ENCODE results near the gene SYNPO2L.
"Not testable (repeated sequence)": the region's sequence is repeated elsewhere in the genome, so short reads cannot be mapped to it uniquely, and the experiment has no call there.

The SYNPO2L gene

DNA sequence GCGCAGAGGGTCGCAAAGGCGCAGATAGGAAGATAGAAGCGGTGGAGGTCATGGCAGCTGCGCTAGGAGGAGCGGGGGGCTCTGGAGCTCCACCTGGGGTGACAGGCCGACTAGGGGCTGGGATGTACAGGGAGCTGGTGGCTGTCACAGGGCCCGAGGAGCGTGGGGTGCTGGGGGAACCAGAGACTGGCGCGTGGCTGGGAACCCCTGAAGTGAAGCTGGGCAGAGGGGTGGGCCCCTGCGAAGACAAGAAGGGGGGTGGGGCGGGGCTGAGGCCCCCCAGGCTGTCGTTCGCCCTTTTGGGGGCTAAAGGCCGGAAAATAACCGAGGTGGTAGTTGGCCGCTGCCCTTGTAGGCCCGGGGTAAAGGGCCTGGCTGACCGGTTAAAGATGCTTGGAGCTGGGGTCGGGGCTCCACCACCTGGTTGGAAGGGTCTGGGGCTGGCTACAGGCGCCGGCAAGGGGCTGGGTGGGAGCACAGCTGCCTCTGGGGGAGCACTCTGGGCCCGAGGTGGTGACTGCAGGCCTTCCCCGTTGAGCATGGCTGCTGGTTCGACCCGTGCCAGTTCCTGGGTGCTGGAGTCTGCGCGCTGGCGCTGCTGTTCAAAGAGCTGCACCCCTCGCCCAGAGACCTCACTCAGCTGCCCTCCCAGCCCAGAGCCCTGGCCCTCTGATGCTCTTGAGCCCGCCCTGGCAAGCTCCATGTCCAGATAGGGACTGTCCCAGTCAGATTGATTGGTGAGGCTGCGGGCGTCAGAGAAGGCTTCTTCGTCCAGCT, 7.8 kb downstream of the SYNPO2L start:
- DNase-seq = no peak

DNA sequence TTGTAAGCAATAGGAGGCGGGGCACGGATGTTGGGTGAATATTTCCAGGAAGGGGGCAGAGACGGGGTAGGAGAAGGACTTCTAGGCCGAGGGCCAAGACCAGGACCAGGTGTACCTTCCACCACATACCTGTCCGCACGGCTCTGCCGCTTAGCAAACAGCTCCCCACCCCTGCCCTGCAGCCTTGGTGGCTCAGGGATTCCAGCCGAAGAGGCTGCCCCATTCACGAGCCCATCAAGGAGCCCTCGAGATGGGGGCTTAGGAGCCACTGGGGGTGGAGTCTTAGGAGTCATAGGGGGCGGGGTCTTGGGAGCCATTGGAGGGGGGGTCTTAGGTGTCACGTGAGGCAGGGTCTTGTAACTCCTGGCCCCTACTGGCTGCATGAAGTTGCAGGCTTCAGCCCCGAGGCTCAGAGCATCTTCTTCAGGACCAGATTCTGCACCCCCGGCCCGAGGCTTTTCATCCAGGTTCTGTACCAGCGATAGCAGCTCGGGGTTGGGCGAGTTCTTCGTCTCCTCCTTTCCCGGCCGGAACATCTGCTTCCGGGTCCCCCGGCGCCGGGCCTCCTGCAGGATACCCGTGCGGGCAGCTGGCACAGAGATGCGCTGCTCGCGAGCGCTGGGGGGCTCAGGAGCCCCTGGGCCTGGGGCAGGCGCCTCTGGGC, 8.5 kb downstream of the SYNPO2L start:
- DNase-seq = peak in 3 of 6 experiments; percentile 6 to 12 (median 8)

DNA sequence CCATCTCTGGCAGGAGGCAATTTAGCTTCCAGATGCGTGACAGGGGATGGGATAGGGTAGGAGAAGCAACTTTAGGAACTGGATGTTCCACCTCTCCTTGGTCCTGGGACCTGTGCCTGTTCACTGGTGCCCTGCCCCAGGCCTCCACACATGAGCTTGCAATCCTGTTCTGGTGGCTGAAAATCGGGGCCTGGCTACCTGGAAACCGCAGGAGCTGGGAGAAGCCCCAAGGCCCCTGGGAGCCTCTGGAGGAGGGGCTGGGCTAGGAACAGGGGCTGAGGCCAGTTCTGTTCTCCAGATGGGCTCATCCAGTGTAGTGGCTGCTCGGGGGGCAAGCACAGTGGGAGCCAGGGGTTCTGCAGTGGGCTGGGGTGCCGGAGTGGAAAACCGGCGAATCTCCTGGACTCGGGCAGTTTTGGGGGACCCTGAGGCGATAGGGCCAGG, 9.2 kb downstream of the SYNPO2L start:
- no peak for DNase-seq

DNA sequence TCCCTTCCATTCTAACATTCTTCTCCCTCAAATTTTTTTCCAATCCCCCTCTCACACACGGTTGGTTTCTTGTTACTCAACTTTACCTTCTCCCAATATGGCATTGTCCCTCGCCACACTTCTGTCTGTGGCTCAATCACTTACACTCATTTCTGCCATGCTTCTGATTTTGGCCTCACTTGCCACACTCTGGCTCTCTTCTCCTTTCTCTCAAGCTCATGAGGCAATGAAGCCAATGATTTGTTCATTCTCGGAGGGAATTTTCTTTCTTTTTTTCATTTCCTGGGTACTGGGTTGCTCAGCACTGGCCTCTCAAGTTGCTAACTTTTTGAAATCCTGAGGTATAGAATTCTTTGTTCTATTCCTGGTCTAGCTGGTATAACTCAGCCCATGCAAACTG, 10.6 kb downstream of the SYNPO2L start:
- no peak for DNase-seq

DNA sequence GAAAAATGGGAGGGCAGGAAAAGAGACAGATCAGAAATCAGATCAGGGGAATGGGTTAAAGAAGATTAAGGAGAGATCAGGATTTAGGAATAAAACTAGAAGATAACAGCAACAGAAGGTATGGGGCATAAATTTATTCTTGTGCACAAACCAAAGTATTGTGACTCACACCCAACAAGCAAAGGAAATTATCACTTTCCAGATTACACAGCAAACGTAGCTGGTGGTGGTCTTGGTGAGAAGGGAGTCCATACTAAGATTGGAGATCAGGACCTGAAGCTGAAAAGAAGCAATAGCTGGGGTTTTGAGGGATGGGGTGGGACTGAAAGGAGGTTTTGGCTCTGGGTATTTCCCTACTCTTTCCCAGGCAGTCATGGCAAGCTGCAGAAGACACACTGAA, 11.1 kb downstream of the SYNPO2L start:
- no peak for DNase-seq

DNA sequence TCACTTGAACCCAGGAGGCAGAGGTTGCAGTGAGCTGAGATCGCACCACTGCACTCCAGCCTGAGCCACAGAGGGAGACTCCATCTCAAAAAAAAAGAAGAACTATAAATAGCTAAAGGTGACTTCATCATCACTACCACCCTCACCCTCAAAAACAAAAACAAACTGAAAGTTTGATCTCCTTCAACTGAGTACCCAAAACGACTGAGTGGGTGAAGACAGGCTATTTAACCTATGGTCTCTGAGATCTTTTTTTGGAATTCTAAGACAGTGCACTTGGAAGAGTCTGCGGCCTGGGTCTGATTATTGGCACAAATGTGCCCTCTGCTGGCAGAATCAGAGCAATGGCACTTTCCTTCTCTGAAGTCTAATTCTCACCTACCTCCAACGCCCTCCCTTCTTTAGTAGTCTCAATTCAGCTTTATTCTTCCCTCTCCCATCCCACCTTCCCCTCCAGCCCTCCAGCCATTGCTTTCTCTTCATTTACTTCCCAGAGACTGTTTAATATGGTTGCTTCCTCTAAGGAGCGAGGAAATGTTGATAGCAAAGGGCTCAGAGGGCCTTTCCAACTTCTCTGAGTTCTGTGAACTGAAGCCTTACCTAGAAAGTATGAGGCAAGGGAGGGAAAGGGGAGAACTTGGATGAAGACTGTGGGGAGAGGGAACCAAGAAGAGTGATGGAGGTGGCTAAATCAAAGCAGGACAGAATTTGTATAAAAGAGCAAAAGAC, 11.7 kb downstream of the SYNPO2L start:
- DNase-seq = peak; percentile 12 to 68 (median 27)

DNA sequence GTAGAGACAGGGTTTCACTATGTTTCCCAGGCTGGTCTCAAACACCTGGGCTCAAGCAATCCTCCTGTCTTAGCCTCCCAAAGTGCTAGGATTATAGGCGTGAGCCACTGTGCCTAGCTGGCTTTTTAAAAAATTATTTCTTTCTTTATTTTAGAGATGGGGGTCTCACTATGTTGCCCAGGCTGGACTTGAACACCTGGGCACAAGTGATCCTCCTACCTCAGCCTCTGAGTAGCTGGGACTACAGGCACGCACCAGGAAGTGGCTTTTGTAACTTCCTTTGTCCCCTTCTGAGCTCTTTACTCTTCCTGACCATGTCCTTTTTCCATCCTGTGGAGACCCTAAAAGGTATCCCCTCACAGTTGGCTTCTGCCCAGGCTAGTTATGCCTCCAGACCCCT, 12.5 kb downstream of the SYNPO2L start:
- DNase-seq = no peak

DNA sequence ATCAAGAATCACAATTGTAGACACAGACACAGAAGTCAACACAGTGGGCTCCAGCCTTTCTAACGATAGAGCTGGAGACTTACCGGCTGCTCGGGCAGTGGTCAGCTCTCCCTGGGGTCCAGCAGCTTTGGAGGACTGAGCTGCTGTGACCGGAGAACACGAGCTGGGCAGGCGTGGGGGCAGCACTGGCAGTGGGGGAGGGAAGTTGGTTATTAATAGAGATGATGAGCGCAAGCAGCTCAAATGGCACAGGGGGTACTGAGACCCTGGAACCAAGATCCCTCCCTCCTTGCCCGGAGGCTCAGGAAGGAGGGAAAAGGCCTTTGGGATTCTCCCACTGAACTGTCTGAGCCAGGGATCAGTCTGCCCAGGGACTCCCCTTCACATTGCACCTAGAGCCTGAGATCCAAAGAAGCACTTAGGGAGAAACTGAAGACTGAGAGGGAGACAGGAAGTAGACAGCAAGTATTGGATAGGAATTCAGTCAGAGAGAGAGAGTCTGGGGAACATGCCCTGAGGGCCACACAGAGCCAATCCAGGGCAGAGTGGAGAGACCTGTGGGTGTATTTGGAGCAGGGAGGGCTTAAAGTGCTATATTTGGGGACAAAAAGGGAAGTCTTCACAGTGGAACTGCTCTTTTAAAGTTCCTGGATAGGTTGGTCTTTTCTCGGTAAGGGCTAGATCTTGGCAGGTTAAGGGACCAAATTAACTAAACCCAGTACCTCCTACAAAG, 14.3 kb downstream of the SYNPO2L start, which contains the start of gene MYOZ1:
Gene MYOZ1 (minus strand): TSS at position 147 of the 733 bp plus-strand sequence. CDS start 1,457 bp downstream, outside the sequence.
- DNase-seq = no peak

DNA sequence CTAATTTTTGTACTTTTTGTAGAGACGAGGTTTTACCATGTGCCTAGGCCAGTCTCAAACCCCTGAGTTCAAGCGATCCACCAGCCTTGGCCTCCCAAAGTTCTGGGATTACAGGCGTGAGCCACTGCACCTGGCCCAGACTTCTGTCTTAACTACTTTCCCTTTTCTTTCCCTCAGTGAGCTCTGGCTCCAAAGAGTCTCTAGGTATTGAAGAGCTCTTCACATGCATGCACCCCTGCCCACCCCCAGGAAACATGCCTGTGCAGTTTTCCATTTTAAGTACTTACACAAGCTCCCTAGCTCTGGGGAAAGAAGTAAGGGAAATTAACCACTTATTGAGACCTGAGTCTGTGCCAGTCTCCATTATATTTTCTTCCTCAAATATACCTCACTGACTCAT, 16.5 kb downstream of the SYNPO2L start:
- no peak for DNase-seq

DNA sequence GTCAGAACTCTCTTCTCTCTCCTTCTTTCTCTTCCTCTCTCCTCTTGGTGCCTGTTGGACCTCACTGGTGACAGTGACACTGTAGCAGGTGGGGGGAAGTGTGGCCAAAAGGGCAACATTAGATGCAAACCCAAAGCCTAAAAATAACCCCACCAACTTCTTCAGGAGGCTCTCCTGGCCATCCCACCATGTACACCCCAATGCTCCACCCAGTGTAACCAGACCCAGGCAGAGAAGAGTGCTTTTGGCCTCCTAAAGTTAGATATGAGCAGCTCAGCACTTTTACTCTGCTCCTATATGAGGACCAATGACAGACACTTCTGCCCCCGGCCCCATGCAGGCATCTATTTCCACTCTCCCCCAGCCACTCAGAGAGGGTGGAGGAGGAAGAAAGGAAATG, 20.0 kb downstream of the SYNPO2L start:
- no peak for DNase-seq

DNA sequence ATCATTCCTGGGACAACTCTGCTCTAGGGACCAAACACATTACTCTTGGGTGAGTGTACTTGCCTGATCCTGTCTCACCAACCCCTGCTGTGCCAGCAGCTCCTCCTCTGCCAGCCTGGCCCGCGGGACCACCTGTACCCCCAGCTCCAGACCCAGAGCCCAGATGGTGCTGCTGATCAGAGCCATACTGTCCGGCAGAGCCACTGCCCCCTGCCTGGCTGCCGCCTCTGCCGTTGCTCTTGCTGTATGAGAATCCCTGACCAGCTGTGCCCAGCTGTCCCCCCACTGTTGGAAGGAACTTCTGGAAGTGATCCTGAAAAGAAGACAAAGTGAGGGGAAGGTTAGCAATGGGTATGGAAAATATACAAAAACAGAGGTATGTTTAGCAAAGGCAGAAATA, 21.4 kb downstream of the SYNPO2L start:
- no peak for DNase-seq

DNA sequence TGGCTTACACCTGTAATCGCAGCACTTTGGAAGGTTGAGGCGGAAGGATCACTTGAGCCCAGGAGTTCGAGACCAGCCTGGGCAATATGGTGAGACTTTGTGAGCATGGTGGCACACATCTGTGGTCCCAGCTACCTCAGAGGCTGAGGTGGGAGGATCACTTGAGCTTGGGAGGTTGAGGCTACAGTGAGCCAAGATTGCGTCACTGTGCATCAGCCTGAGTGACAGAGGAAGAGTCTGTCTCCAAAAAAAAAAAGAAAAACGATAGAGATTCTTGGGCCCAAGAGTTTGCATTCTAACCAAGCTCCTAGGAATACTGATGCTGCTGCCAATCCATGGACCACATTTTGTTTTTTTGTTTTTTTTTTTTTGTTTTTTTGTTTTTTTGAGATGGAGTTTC, 26.7 kb downstream of the SYNPO2L start:
- DNase-seq = no peak

DNA sequence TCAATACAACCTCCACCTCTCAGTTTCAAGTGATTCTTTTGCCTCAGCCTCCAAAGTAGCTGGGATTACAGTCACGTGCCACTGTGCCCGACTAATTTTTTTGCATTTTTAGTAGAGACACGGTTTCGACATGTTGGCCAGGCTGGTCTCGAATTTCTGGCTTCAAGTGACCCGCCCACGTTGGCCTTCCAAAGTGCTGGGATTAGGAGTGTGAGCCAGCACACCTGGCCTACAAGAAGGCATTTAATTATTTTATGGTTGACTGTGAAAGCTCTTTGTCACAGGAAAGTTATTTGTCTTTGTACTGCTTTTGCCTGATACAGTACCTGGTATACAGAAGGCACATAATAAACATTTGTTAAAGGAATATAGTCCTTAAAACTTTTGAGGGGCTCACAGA, 27.4 kb downstream of the SYNPO2L start:
- DNase-seq = no peak

DNA sequence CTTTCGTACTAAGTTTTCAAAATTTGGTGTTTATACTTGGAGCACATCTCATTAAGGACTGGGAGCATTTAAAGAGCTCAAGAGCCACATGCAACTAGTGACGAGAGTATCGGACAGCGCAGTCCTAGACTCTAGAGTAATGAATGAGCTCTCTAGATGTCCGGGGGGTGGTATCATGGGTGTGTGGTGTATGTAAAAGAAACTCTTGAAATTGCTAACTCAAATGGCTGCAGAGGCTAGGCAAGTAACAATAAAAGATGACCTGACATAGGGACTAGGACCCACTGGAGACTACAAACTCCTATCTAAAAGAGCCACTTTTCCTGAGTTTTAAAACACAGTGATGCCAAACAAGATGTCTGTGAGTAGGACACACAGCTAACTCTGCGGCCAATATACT, 28.5 kb downstream of the SYNPO2L start:
- DNase-seq = no peak

DNA sequence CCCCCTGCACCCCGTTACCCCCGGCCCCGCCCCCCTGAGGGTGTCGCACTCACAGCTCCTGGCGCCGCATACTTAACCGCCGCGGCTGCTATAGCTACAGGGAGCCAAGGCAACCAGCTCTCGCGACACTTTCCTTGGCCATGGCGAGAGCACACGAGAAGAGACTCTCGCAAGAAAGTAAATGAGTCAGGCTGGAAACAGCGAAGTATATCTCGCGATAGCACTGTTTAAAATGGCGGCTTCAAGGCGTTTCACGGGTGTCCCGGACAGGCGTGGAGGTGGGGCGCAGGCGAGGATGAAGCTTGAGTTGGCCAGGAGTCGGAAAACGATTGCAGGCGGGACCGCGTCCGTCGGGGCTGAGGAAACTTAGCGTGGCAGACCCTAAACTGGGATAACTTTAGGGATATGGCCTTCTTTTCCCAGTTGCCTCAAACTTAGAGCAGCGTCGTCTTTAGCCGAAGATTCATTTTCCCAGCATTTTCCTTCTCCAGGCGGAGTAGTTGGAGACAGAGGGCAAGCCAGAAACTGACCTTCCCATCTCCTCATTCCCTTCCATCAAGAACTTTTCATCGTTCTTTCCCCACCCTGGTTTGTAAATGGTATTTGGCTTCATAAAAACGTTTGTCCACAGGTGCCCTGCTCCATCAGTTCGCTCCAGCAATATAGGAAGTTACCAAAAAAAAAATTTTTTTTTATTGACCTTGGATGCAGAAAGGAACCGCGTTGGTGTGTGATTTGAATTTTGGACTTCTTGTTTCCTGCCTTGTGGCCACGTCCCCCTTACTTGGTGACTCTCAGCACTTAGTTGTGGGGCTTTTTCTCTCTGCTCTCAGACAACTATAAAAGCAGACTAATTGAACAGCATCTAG, 29.7 kb downstream of the SYNPO2L start:
- peak; percentile 84 to 94 (median 92) for DNase-seq

DNA sequence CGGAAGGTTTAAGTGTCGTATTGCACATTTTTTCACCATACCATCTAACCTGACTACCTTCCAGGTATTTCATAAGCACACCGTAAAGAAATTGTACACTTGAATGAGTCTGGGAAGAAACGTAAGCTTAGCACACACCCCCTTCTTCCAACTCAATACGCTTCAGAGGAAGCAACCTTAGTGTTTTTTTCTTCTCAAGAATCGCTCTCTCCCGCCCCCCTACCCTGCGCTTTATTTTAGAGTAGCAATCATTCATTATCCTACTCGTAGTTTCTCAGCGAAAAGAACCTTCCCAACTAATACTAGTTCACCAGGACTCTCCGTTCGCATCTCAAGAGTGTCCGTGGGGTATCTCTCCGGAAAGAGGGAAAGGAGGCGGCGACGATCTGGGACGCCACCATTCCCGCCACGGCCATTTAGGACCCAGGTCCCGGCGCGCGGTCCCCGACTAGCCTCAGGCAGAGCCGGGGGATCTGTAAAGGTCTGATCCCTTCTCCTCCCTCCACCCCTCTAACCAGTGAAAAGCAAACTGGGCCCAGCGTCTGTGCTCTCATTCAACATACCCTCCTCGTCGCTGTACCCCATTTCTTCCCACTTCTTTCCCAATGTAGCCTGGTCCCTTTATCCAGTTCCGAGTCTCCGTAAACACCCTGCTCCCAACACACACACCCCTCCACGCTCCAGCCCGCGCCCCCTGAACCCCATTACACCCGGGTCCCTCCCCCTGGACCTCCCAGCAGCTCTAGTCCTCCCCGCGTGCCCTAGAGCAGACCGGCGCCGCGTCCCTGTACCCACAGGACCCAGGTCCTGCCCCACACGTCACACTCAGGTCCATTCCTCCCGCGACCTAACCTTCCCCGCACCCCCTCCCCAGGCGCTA, 30.6 kb downstream of the SYNPO2L start:
- DNase-seq = peak in 3 of 6 experiments; percentile 1 to 32 (median 8)

DNA sequence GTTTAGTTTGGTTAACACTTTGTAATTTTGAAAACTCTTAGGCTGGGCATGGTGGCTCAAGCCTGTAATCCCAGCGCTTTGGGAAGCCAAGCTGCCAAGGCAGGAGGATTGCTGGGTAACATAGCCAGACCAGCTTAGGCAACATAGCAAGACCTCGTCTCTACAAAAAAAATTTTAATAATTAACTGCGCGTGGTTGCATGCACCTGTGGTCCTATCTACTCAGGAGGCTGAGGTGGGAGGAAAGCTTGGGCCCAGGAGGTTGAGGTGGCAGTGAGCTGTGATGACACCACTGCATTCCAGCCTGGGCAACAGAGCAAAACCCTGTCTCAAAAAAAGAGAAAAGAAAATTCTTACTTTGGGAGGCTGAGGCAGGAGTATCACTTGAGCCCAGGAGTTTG, 32.8 kb downstream of the SYNPO2L start:
- no peak for DNase-seq

DNA sequence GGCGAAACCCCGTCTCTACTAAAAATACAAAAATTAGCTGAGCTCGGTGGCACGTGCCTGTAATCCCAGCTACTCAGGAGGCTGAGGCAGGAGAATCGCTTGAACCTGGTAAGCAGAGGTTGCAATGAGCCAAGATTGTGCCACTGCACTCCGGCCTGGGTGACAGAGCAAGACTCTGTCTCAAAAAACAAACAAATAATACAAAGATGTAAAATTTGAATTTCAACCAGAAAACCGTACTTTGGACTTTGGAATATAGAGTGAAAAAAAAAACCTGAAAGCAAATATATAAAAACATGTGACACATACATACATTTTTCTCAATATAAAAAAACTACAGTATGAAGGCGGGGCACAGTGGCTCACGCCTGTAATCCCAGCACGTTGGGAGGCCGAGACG, 34.9 kb downstream of the SYNPO2L start:
- DNase-seq = not testable (repeated sequence)

DNA sequence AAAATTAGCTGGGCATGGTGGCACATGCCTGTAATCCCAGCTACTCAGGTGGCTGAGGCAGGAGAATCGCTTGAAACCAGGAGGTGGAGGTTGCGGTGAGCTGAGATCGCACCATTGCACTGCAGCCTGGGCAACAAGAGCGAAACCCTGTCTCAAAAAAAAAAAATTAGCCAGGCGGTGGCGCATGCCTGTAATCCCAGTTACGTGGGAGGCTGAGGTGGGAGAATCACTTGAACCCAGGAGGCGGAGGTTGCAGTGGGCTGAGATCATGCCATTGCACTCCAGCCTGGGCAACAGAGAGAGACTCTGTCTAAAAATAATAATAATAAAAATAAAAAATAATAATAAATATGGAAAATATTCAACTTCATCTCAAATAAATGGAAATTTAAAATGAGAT, 38.7 kb downstream of the SYNPO2L start:
- not testable (repeated sequence) for DNase-seq

DNA sequence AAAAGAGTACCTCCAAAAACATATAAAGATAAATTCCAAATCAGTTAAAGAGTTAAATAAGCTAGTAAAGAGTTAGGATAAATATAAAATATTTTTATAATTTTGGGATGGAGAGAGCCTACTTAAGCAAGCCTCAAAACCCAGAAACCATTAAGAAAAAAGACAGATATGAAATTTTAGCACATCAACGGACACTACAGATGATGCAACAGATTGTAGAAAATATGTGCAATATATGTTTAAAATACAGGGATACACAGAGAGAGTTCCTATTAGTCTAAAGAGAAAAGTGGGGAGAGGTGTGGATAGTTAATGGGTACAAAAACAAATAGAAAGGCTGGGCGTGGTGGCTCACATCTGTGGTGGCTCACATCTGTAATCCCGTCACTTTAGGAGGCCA, 41.1 kb downstream of the SYNPO2L start:
- no peak for DNase-seq

DNA sequence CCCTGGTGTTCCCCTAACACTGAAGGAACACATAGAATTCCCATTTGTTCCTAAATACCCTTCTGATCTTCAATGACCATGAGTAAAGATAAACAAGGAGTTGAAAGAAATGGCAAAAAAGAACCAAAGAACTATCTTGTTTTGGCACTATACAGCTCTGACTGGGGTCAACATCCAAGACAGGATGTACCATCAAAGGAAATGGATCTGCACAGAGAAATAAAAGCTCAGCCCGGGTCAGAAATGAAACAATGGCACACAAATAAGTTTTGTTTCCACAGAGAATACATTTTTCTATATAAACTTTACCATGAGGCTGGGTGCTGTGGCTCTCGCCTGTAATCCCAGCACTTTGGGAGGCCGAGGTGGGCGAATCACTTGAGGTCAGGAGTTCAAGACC, 46.7 kb downstream of the SYNPO2L start:
- no peak for DNase-seq

Data from stimulated activated naive CD4-positive, alpha-beta T cell (primary cell).